NCI-H446 treated with DMSO at 0.1 percent for 48 hours (cell line): Measurements from ENCODE around the gene CDCP2.

Experiments
- DNase-seq: peaks from one replicate; lab custom pipeline; 2025; lab: John Stamatoyannopoulos, UW

CDCP2 gene

DNA sequence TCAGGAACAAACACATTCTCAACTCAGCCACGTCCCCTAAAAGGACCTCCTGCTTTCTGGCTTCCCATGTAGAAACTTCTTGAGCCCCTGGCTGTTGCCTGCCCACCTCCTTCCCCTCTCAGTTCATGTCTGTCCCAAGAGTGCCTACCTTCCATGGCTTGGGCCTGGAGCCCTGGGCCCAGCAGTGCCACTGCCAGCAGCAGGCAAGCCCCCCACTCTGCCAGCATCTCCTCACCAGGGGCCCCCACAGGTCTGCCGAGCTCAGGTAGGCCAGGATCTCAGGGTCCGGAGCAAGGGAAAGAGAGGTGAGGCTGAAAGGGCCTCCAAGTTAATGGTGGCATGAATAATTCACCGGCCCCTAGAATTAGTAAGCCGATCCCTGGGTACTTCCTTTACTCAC, at the start of gene CDCP2:
TSS of gene CDCP2 (minus strand) at position 305 of the 400 bp plus-strand sequence. CDS start at position 227, 78 bp downstream.
- DNase-seq: no peak

DNA sequence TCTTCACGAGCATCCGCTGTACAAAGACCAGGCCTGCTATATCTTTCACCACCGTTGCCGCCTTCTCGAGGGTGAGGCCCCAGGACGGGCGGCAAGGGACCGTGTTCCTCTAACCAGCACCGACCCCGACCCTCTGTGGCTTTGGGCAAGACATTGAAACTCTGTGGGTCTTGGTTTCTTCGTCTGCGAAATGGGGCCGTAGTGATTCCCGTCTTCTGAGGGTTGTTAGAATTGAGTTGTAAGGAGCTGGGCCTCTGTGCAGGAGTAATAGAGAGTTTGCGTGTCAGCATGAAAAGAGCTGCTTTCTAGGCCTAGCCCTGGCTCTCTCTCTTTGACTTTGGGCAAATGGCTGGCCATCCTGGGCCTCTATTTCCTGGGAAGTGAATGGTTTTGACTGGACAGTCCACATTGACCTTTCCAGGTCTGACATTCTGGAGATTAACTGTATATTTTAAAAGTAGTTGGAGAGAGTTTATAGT, 47.8 kb upstream of the CDCP2 start:
- DNase-seq: no peak

DNA sequence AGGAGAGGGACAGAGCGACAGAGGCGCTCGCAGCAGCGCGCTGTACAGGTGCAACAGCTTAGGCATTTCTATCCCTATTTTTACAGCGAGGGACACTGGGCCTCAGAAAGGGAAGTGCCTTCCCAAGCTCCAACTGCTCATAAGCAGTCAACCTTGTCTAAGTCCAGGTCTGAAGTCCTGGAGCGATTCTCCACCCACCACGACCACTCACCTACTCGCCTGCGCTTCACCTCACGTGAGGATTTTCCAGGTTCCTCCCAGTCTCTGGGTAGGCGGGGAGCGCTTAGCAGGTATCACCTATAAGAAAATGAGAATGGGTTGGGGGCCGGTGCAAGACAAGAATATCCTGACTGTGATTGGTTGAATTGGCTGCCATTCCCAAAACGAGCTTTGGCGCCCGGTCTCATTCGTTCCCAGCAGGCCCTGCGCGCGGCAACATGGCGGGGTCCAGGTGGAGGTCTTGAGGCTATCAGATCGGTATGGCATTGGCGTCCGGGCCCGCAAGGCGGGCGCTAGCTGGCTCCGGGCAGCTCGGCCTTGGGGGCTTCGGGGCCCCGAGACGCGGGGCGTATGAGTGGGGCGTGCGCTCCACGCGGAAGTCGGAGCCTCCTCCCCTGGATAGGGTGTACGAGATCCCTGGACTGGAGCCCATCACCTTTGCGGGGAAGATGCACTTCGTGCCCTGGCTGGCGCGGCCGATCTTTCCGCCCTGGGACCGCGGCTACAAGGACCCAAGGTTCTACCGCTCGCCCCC, 47.1 kb upstream of the CDCP2 start, which contains the start of the genes CYB5RL and MRPL37:
TSS of gene CYB5RL (minus strand) at position 266 of the 754 bp plus-strand sequence. CDS start 4,414 bp downstream, outside the sequence.
TSS of gene MRPL37 (plus strand) at position 403 of the 754 bp plus-strand sequence. CDS start at position 480, 77 bp downstream.
- peak; percentile 95 for DNase-seq

DNA sequence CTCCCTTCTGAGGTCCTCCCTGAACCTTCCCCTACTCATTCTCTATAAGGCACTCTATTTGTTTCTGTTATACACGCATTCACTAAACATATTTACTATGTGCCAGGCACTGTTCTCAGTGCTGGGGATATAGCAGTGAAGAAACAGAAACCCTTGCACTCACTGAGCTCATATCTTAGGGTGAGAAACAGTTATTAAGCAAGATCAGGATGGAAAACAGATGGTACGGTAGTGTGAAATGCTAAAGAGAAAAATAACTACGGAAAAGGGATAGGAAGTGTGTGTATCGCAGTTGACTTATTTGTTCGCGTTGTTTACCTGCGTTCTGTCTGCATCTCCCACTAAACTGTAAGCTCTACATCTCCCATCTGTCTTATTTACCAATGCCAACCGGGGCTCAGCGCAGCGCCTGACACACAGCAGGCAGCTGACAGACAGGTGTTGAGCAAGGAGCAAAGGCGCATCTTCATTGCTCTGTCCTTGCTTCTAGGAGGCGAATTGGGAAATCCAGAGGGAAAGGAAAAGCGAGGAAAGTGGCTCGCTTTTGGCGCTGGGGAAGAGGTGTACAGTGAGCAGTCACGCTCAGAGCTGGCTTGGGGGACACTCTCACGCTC, 46.5 kb upstream of the CDCP2 start:
- no peak for DNase-seq

DNA sequence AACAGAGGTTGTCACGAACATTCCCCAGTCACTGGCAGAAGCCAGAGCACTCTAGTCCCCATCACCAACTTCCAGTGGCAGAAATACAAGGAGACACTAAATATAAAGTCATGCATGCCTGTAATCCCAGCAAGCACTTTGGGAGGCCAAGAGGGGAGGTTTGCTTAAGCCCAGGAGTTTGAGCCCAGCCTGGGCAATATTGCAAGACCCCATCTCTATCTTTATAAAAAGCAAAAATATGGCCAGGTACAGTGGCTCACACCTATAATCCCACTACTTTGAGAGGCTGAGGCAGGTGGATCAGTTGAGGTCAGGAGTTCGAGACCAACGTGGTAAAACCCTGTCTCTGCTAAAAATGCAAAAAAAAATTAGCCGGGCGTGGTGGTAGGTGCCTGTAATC, 40.7 kb upstream of the CDCP2 start:
- DNase-seq: no peak

DNA sequence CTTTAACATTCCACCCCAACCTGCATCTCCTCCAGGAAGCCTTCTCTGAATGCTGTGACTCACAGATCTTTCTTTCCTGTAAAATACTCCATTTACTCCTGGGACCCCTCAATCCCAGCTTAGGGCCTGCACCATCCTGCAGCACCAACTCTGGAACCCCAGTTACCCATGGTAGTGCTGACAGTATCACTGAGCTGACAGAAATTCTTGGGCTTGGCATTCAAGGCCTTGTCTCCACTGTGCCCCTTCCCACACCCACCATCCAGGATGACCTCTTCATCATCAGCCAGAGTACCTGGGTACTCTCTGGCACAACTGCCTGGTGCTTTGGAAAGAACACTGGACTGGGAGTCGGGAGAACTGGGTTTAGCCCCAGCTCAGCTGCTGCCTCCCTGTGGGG, 38.7 kb upstream of the CDCP2 start:
- DNase-seq: no peak

DNA sequence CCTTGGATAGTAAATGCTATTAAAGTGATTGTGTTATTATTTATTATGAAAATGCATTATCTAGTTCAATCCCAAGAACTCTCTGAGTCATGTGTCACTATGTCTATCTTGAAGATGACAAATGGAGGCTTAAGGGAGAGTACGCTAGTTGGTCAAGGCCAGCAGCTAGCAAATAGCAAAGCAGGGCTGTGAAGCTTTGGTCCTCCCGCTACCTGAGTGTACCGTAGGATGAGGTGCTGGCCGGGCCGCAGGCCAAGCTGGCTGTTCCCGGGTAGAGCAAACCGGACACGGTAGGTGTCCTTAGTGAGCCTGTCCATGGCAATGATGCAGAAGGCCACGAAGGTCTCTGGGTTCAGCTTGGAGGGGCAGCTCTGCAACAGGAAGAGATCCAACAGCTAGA, 37.7 kb upstream of the CDCP2 start:
- no peak for DNase-seq

DNA sequence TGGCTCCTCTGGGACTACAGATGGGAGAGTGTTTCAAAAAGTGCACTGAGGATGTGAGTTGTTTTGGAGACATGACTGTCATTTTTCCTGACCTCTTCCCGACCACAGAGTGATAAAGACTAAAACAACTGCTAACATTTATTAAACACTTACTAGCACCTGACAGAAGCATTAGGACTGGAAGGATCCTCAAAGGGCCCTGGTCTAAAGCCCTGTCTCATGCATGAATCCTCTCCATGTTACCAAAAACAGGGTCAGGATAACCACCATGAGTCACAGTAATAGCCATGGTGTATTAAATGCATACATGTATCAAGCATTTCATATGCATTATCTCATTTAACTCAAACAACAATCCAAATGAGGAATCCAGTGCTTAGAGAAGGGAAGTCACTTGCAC, 35.5 kb upstream of the CDCP2 start:
- no peak for DNase-seq

DNA sequence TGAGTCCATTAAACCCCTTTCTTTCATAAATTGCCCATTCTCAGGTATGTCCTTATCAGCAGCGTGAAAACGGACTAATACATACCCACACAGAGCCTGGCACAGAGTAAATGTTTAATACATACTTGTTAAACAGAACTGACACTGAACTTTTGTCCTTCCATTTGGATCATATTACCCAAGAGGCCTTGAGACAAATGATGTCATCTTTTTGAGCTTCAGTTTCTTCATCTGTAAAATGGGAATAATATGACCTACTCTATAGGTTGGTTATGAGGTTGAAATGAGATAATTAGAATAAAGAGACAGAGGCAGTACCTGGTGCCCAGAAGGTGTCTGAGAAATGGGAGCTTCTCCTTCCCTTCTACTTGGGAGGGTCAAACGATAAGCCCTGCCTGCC, 33.3 kb upstream of the CDCP2 start:
- no peak for DNase-seq

DNA sequence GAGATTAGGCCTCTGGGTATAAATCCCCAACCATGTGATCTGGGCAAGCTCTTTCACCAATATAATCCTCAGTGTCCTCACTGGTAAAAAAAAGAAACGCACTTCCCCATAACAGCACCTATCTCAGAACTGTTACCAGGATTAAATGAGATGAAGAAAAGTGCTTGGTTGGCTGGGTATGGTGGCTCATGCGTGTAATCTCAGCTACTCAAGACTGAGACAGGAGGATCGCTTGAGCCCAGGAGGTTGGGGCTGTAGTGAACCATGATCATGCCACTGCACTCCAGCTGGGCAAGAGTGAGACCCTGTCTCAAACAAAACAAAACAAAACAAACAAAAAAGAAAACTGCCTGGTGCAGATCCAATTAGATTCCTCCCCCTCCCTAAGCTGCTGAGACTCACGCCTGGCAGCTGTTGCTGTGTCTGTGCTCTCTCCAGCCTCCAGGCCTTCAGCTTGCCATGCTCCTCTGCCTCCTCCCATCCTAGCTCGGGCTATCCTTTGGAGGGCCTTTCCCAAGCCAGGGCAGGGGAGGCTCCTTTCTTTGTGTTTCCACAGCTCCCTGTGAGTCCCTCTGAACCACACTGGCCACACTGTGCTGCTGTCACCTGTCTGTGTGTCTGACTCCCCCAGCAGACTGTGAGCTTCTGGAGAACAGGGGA, 28.0 kb upstream of the CDCP2 start:
- DNase-seq: no peak

DNA sequence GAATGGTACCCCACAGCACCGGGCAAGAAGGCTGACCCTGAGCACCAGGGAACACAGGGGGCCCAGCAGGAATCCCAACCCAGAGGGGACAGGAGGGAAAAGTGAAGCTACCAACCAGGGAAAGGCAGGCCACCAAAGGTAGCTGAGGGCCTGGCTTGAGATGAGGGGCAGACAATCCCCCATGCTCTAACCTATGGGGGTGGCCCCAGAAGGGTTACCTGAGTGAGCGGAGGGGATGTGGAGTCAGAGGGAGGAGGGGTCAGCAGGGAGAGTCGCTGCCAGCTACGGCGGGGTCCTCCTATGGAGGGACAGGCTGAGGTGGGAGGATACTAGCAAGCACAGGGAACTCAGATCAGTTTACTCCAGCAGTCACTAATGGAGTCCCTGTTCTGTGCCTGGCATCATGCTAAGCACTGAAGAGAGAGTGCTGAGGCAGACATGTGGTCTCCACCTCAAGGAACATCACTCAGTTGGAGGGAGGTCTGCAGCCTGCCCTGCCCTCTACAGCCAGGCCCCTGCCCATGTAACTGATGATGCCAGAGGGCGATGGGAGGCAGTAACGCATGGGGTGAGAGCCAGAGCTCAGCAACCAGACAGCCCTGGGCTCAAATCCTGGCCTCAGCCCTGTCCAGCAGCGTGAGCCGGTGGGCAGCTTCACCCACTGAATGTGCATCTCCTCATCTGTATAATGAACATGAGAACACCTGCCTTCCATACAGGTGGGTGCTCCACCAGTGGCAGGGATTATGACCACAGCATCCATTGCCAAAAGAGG, 25.7 kb upstream of the CDCP2 start:
- DNase-seq: no peak

DNA sequence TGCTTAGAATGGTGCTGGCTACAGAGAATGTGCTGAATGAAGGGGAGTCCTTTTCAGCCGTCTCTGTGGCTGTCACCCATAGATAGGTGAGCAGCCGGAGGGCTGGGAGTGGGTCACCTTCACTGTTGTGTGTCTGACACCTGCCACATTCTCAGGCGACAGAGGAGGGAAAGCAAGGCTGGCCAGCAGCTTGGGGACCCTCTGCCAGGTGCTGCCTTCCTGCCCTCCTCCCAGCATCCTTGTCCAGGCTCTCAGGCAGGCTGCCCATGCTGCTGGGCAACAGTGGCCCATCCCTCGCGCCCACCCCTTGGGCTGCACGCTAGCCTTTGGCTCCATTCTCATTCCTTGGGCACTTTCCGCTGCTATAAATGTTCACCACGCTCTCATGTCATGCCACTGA, 24.9 kb upstream of the CDCP2 start:
- DNase-seq: no peak

DNA sequence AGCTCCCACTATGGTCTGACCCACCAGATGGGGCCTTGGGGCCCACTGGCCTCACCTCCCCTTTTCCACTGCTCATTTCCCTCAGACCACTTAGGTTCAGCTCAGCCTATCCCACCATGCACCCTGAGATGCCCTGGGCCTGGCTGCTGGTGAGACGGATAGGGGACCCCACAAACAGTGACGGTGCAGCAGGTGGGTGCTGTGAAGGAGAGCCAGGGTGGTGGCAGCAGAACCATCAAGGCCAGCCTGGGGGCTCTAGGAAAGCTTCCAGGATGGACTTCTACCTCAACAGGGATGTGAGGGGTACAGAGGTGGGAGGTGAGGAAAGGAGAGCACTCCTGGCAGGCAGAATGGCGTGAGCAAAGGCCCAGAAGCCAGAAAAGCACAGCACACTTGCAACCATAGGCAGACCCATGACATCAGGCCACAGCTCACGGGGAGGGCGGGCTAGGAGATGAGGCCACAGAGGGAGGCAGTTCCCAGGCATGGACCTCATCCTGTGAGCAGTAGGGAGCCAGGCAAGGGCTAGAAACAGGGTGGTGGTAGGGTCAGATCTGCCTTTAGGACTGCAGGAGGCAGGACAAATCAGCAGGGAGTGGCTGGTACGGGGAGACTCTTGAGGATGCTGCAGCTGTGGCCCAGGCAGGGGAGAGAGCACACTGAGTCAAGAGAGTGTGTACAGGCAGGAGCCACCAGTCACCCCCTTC, 24.0 kb upstream of the CDCP2 start:
- DNase-seq: no peak

DNA sequence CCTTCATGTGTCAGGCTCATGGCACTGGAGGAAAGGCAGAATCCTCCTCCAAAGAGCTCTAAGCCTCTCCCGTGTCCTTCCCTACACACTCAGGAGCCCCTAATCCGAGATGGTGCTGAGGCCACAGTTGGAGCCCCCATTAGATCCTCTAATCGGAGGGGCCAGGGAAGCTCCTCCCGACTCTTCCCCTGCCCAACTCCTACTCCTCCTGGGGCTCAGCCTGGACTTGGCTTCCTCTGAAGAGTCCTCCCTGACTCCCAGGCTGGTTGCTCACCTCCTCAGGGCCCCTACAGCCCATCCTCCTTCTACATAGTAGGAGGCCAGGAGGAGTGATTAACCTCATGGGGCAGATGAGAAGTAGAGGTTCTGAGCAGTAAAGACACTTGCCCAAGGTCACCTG, 21.3 kb upstream of the CDCP2 start:
- no peak for DNase-seq

DNA sequence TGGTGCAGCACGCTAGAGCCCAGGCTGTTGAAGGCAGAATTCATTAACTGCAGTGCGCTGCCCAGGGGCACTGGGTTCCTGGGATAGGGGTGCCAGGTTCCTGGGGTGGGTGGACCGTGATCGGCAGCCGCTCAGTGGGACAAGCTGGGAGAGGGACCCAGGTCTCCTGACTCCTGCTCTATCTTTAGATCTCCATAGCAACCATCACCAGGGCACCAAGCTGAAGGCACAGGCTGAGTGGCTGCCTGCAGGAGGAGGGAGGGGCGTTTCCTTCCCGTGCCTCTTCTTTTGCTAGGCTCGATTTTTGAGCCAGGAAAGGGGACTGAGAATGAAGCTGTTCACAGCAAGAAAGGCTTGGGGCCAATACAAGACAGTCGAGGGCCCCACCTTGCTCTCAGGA, 20.9 kb upstream of the CDCP2 start:
- DNase-seq: no peak

DNA sequence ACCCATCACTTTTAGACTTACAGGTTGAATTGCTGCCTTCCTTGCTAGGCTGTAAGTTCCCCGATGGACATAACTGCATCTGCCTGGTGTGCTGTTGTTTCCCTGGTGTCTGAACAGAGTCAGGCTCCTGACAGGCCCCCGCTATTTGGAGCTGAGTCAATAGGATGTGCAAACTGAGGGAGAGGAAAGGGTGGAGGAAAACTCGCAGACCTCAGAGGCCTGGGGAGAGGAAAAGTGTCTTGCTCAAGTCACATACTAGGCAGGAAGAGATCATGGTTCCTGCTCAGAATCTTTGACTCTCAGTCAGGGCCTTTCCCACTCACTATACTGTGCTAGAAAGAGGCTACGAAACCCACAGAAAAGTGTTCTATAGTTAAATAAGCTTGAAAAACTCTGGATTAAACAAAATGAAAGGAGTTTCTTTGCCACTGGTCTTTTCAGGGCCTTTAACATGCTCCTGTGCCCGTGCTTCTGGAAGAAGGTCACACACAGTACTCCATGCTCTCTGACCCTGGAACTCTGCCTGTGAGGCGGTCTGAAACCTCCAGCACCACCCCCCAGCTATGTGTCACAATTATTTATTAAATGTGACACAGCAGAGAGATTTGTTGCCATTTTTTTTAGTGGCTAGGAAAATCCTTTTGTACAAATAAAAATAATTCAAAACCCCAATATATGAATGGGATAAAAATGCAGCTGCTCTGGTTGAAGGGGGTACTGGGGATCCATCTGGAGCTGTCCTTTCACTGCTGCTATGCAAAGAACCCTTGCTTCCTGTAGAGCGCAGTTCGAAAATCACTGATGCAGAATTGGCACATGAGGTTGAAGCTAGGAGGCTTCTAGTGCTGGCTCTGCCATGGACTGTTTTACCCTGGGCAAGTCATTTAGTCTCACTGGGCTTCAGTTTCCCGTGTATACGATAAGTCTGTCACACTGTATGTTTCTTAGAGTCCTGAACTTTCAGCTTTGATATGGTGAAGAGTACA, 20.1 kb upstream of the CDCP2 start:
- no peak for DNase-seq

DNA sequence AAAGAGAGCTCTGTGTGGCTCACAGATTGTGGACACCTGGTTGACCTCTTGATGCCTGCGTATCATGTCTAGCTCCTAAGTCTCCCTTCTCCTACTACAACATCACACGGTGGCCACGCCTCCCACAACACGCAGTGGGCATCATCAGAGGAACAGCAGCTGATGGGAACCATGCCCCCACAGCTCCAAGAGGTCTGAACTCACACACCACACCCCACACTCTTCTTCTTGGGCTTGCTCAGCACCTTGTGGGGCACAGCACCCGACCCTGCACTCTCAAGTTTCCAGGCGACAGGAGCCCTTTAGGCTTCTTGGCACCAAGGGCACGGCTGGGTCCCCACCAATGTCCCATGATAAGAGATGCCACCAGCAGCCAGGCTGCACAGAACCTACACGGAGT, 18.8 kb upstream of the CDCP2 start:
- no peak for DNase-seq

DNA sequence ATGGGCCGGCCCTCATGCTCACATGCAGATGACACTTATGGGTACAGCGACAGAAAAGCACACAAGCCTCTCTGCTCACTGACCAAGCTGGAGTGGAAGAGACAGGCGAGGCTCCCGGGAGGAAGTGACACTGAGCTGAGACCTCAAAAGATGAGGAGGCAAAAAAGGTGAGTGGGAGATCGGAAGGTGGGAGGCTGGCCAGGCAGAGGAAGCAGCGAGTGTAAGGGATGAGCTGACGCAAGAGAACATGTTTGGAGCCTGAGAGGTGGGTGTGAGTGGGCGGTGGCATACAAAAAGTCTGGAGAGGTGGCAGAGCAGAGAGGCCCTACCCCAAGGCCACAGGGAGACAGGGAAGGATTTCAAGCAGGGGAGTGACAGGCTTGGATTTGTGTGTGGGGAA, 18.2 kb upstream of the CDCP2 start:
- no peak for DNase-seq

DNA sequence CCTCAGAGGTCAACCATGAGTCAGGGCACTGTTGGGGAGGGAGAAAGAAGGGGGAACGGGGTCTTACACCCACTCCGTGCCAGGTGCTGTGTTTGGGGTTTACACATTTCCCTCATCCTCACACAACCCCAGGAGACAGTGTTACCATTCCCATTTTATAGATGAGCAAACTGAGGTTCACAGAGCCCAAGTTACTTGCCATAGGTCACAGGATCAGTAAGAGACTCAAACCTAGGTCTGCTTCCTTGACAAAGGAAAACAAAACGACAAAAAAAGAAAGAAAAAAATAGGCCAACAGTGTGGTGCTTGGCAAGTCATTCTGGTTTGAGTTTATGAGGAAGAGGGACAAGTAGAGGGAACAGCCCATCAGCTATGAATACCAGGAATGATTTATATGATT, 16.3 kb upstream of the CDCP2 start:
- DNase-seq: no peak
